Right lobe of liver (tissue), 6 donors: ENCODE results near the gene ZNF552. TPM values are rescaled to one million over a fixed set of nuclear protein-coding genes. Genes with fewer than 3 reads are reported as not detected.

Experiments
- ATAC-seq, 4 donors: fragments of 200-7000 bp; cut with Tn5 transposase; one replicate each; pipeline ENCODE4 v1.9.1; 2020; ENCODE audit warnings: mild to moderate bottlenecking in 4 of 4, moderate library complexity in 4 of 4
- DNase-seq, 3 donors: peaks; one replicate each; pipeline ENCODE4 v3.0.0-alpha.2; 2020
- H3K27ac ChIP-seq, 3 donors: fragments of 200-600 bp; one replicate each; pipeline ENCODE4 v1.8.0; 2022
- H3K27me3 ChIP-seq, 2 donors: fragments of 200-600 bp; one replicate each; pipeline ENCODE4 v1.8.0; 2022
- H3K36me3 ChIP-seq, 4 donors: fragments of 200-600 bp; sonication (generic) in 1 of 4; one replicate each; pipeline versions ENCODE4 v1.5.1 to v1.8.0; 2017 to 2022; ENCODE audit warnings: control low read depth in 1 of 4
- H3K4me1 ChIP-seq, 4 donors: fragments of 200-600 bp; sonication (generic) in 1 of 4; one replicate each; pipeline versions ENCODE4 v1.5.1 to v1.8.0; 2017 to 2022; ENCODE audit warnings: control low read depth in 1 of 4
- H3K4me3 ChIP-seq, 3 donors: fragments of 200-600 bp; one replicate each; pipeline ENCODE4 v1.8.0; 2022
- H3K9me3 ChIP-seq, 4 donors: fragments of 200-600 bp; sonication (generic) in 1 of 4; one replicate each; pipeline versions ENCODE4 v1.5.1 to v1.8.0; 2017 to 2022; ENCODE audit warnings: control low read depth in 1 of 4
- POLR2A ChIP-seq: fragments of 450-650 bp; IDR thresholded peaks from one replicate; pipeline ENCODE4 v1.6.1; 2017; ENCODE audit warnings: antibody characterized with exemption, mild to moderate bottlenecking
- WGBS: methylation state at CpG from one replicate; pipeline ENCODE4 v1.1.6; 2018; ENCODE audit warnings: low coverage, low lambda C conversion rate; ENCODE audit not compliant: insufficient coverage; ENCODE audit errors: missing lambda C conversion rate; 5-methylcytosine and 5-hydroxymethylcytosine counted together
- intact Hi-C, 2 donors: fragments of 100-400 bp; cut with DNase I; formaldehyde crosslinking; loops; one replicate each; pipeline versions ENCODE4 v1.11.2 to v1.14.1; 2022
- total RNA-seq, 6 experiments: library from RNA; depleted of rRNA in 2 of 6; stranded (reverse); fragments of >200 nt in 2 of 6; fragmentation: NEBNext Ultra II Directional in 3 of 6; extraction: Animal tissue kit (Norgen Biotek cat#: 25700) in 3 of 6; gene quantifications; one replicate each; pipeline versions ENCODE4 v1.1.0 to v1.2.4, GENCODE V29; 2016 to 2023
- TF ChIP-seq, protein P1 (sequence below), 4 donors: fragments of 200-600 bp in 3 of 4; fragments of 450-650 bp in 1 of 4; IDR thresholded peaks; one replicate each; pipeline versions ENCODE4 v1.5.1 to v1.8.0; 2016 to 2022; ENCODE audit warnings: antibody characterized with exemption in 4 of 4, mild to moderate bottlenecking in 2 of 4
- donor health status: DM: no; HTN: yes; CAD: no.
- donor health status: DM: no; HTN: no; CAD: no.
- donor health status: DM: no; HTN: no; CAD: no.
- donor health status: DM: no; HTN: yes; CAD: no.
- donor health status: DM: no; HTN: yes; CAD: no.

ZNF552 gene
- total RNA-seq, 6 experiments from 2014 or later = 2.6 to 9.0 (median 4.9) TPM

DNA sequence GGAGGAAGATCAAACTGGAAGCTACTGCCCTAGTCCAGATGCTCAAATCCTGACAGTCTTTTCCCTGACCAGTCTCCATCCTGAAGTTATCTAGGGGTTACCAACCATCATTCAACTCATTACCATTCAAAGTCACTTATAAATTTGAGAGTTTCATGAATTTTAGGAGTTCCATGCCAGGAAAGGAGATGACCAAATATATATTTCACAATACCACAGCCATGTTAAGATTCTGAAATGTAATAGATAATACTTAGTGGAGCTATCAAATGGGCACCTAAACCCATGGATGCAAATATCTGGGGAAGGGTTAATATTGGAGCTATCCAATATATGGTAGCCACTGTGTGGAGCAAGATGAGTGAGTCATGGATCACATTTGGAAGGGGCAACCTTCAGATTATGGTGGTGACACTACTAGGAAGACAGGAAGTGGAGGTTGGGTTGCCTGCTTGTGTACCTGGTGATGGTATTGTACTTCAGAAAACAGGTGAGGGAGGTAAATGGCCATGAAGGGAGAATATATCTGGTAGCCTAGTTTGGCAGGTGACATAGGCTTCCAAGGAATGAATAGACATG is 26.5 kb downstream of the ZNF552 start:
- intact Hi-C loops = no loop called here

DNA sequence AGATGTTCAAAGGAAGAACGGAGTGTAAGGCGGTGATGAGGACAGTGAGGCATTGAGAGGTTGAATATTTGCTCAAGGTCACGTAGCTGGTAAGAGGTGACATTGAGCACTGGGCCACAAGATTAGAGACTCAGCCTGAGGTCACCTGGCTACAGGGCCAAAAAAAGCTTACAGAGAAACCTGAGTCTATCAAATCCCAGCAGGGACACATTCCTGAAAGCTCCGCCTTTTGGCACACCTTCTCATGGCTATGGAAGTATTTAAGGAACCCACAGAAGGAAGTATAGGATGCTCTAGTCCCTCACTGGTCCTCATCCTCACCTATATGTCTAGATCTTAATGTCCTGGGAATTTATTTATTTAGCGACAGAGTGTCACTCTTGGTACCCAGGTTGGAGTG is 27.8 kb downstream of the ZNF552 start:
- Histone ChIP-seq H3K9me3 (no peaks in the 10 kb centered on the region), H3K4me3 (no peak overlapping the region), H3K36me3 (peaks cover 0 to 11% (median 0%) of the 10 kb centered on the region in 4 donors), H3K27me3 (no peaks in the 10 kb centered on the region), H3K4me1 (peaks cover 0 to 4% (median 0%) of the 10 kb centered on the region in 4 donors), H3K27ac (no peak overlapping the region)
- ATAC-seq = no peak
- 97% methylated on average over 4 of the region's 5 CpGs for WGBS
- intact Hi-C loops = no loop called here
- TF ChIP-seq POLR2A = no peak
- TF ChIP-seq, protein P1, sequence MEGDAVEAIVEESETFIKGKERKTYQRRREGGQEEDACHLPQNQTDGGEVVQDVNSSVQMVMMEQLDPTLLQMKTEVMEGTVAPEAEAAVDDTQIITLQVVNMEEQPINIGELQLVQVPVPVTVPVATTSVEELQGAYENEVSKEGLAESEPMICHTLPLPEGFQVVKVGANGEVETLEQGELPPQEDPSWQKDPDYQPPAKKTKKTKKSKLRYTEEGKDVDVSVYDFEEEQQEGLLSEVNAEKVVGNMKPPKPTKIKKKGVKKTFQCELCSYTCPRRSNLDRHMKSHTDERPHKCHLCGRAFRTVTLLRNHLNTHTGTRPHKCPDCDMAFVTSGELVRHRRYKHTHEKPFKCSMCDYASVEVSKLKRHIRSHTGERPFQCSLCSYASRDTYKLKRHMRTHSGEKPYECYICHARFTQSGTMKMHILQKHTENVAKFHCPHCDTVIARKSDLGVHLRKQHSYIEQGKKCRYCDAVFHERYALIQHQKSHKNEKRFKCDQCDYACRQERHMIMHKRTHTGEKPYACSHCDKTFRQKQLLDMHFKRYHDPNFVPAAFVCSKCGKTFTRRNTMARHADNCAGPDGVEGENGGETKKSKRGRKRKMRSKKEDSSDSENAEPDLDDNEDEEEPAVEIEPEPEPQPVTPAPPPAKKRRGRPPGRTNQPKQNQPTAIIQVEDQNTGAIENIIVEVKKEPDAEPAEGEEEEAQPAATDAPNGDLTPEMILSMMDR (IDR thresholded peaks at IDR 0.05) = no peak
- no peak for DNase-seq

More for the DNA sequence above, 26.5 kb downstream of the ZNF552 start:
- H3K36me3 ChIP-seq = peaks cover 0 to 12% (median 0%) of the 10 kb centered on the region in 4 donors
- TF ChIP-seq, protein P1 (IDR thresholded peaks at IDR 0.05) = no peak
- no peak for TF ChIP-seq POLR2A
- no peak overlapping the region for H3K4me3 ChIP-seq
- no peaks in the 10 kb centered on the region for H3K9me3 ChIP-seq
- H3K27me3 ChIP-seq = no peaks in the 10 kb centered on the region
- no peak overlapping the region for H3K27ac ChIP-seq
- ATAC-seq = no peak
- peaks cover 0 to 5% (median 0%) of the 10 kb centered on the region in 4 donors for H3K4me1 ChIP-seq
- no peak for DNase-seq

- 94% methylated on average over 8 of the region's 38 CpGs for WGBS
- Histone ChIP-seq H3K9me3 (no peaks in the 10 kb centered on the region), H3K36me3 (peaks cover 0 to 6% (median 0%) of the 10 kb centered on the region in 4 donors)
Measured at GRCh38 chr19:57786286-57786685, 28.4 kb downstream of the ZNF552 start.

DNA sequence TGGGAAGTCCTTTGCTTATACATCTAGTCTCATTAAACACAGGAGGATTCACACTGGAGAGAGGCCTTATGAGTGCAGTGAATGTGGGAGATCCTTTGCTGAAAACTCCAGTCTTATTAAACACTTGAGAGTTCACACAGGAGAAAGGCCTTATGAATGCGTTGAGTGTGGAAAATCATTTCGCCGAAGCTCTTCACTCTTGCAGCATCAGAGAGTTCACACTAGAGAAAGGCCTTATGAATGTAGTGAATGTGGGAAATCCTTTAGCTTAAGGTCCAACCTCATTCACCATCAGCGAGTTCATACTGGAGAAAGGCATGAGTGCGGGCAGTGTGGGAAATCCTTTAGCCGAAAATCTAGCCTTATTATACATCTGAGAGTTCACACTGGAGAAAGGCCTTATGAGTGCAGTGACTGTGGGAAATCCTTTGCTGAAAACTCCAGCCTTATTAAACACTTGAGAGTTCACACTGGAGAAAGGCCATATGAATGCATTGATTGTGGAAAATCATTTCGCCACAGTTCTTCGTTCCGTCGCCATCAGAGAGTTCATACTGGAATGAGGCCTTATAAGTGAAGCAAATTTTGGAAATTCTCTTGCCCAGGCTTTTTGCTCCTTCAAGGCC is 35.4 kb downstream of the ZNF552 start:
- H3K9me3 ChIP-seq = peaks cover 0 to 3% (median 0%) of the 10 kb centered on the region in 4 donors
- H3K36me3 ChIP-seq = peaks cover 0 to 26% (median 13%) of the 10 kb centered on the region in 4 donors
- ATAC-seq = no peak
- H3K4me1 ChIP-seq = no peaks in the 10 kb centered on the region
- intact Hi-C loops = no loop called here
- WGBS = 95% methylated on average over 6 of the region's 10 CpGs
- no peak for TF ChIP-seq POLR2A
- TF ChIP-seq, protein P1 (IDR thresholded peaks at IDR 0.05) = no peak
- H3K27ac ChIP-seq = no peak overlapping the region
- H3K27me3 ChIP-seq = no peaks in the 10 kb centered on the region
- no peak overlapping the region for H3K4me3 ChIP-seq
- DNase-seq = no peak

More at GRCh38 chr19:57786286-57786685, 28.4 kb downstream of the ZNF552 start:
- intact Hi-C loops = no loop called here
- peak in 1 of 4 donors; percentile 13 for ATAC-seq
- H3K4me1 ChIP-seq = peaks cover 0 to 4% (median 0%) of the 10 kb centered on the region in 4 donors
- H3K4me3 ChIP-seq = no peak overlapping the region
- no peak overlapping the region for H3K27ac ChIP-seq
- H3K27me3 ChIP-seq = no peaks in the 10 kb centered on the region
- no peak for DNase-seq
- no peak for TF ChIP-seq POLR2A
- TF ChIP-seq, protein P1 (IDR thresholded peaks at IDR 0.05) = no peak
